Transverse colon (tissue), 4 donors: ENCODE data around the gene MEN1. TPM values are rescaled to one million over a fixed set of nuclear protein-coding genes. Genes with fewer than 3 reads are reported as not detected.

Experiments
- DNase-seq: peaks from one replicate; pipeline ENCODE4 v3.0.0-alpha.2; 2019
- H3K27ac ChIP-seq, 4 donors: fragments of 200-600 bp; sonication (generic); 2 replicates each; pipeline ENCODE4 v1.5.1; 2016 to 2018; ENCODE audit warnings: inconsistent platforms in 4 of 4
- H3K27me3 ChIP-seq: fragments of 200-600 bp; sonication (generic); 2 replicates; pipeline ENCODE4 v1.5.1; 2017; ENCODE audit warnings: inconsistent platforms
- H3K36me3 ChIP-seq, 4 donors: fragments of 200-600 bp; sonication (generic); 2 replicates each; pipeline ENCODE4 v1.5.1; 2017 to 2019; ENCODE audit warnings: inconsistent platforms in 4 of 4
- H3K4me1 ChIP-seq, 4 donors: fragments of 200-600 bp; sonication (generic); 2 replicates each; pipeline ENCODE4 v1.5.1; 2017 to 2020; ENCODE audit warnings: inconsistent platforms in 4 of 4
- H3K4me3 ChIP-seq, 4 donors: fragments of 200-600 bp; sonication (generic); 1 replicate in 1 of 4; 2 replicates in 3 of 4; pipeline versions ENCODE4 v1.5.1 to v1.6.1; 2017 to 2019; ENCODE audit warnings: inconsistent platforms in 4 of 4
- H3K9me3 ChIP-seq, 2 donors: fragments of 200-600 bp; sonication (generic); 2 replicates each; pipeline ENCODE4 v1.5.1; 2017 to 2019; ENCODE audit warnings: inconsistent platforms in 2 of 2
- CTCF ChIP-seq, 5 experiments: fragments of 200-600 bp in 3 of 5; fragments of 450-650 bp in 2 of 5; sonication (generic) in 3 of 5; IDR thresholded peaks; 1 replicate in 2 of 5; 2 replicates in 3 of 5; pipeline ENCODE4 v1.5.1; 2016 to 2017; ENCODE audit warnings: antibody characterized with exemption in 5 of 5, inconsistent platforms in 3 of 5, mild to moderate bottlenecking in 2 of 5, moderate library complexity in 1 of 5
- EP300 ChIP-seq: sonication (generic); formaldehyde crosslinking; IDR thresholded peaks from one replicate; pipeline ENCODE4 v1.6.1; 2017; ENCODE audit warnings: antibody characterized with exemption, low read depth
- POLR2A ChIP-seq: fragments of 450-650 bp; IDR thresholded peaks from one replicate; pipeline ENCODE4 v1.6.1; 2016; ENCODE audit warnings: antibody characterized with exemption, mild to moderate bottlenecking, moderate library complexity
- POLR2AphosphoS5 ChIP-seq, 3 donors: sonication (generic); formaldehyde crosslinking; IDR thresholded peaks; one replicate each; pipeline ENCODE4 v1.6.1; 2016; ENCODE audit warnings: antibody characterized with exemption in 3 of 3
- WGBS, 2 donors: methylation state at CpG; one replicate each; pipeline ENCODE4 v1.1.5; 2018; ENCODE audit warnings: low coverage in 1 of 2; 5-methylcytosine and 5-hydroxymethylcytosine counted together
- in situ Hi-C, 4 donors: fragments of 200-750 bp; cut with MboI; loops; one replicate each; pipeline versions ENCODE4 v1.15.0 to v1.15.1; 2017; ENCODE audit warnings: low sequenced_read_pairs in 3 of 4, low pct_ligation_motif_present in 1 of 4, low pct_unique_long_range_greater_than_20kb in 1 of 4
- intact Hi-C: fragments of 100-400 bp; cut with DNase I; formaldehyde crosslinking; loops from one replicate; pipeline ENCODE4 v1.15.1; 2023; ENCODE audit warnings: low total_unique reads
- total RNA-seq, 4 donors: library from RNA; depleted of rRNA; stranded (reverse); fragments of >200 nt; gene quantifications; one replicate each; pipeline ENCODE4 v1.1.0, GENCODE V29; 2016

MEN1 gene
- total RNA-seq, 4 donors from 2014 or later: 19.5 to 30.3 (median 25.4) TPM

- Histone ChIP-seq H3K9me3 (no peaks in the 10 kb centered on the region), H3K27ac (no peak overlapping the region), H3K4me1 (peaks cover 10 to 33% (median 20%) of the 10 kb centered on the region in 4 donors), H3K4me3 (no peak overlapping the region), H3K27me3 (no peaks in the 10 kb centered on the region), H3K36me3 (no peaks in the 10 kb centered on the region)
- TF ChIP-seq CTCF (IDR thresholded peaks at IDR 0.05): no peak
- no peak for TF ChIP-seq POLR2A
- no peak for TF ChIP-seq POLR2AphosphoS5 (IDR thresholded peaks at IDR 0.05)
- no peak for TF ChIP-seq EP300
- WGBS, 2 donors: 47 to 69% methylated on average over 3 to 14 of the region's 14 CpGs
- DNase-seq: no peak
- intact Hi-C loops (no loop called here), in situ Hi-C loops (no loop called here)
Measured at GRCh38 chr11:64799623-64800302, 10.6 kb downstream of the MEN1 start.

GRCh38 chr11:64799256-64799622, 11.1 kb downstream of the MEN1 start:
- no peak overlapping the region for H3K4me3 ChIP-seq
- TF ChIP-seq POLR2A: no peak
- TF ChIP-seq POLR2AphosphoS5 (IDR thresholded peaks at IDR 0.05): no peak
- no peak for TF ChIP-seq CTCF (IDR thresholded peaks at IDR 0.05)
- no peak for TF ChIP-seq EP300
- H3K36me3 ChIP-seq: no peaks in the 10 kb centered on the region
- 76 to 85% methylated on average over 3 to 7 of the region's 7 CpGs for WGBS, 2 donors
- intact Hi-C loops (no loop called here), in situ Hi-C loops (no loop called here)
- H3K4me1 ChIP-seq: peaks cover 10 to 30% (median 18%) of the 10 kb centered on the region in 4 donors
- no peak overlapping the region for H3K27ac ChIP-seq
- H3K9me3 ChIP-seq: no peaks in the 10 kb centered on the region
- no peaks in the 10 kb centered on the region for H3K27me3 ChIP-seq
- DNase-seq: no peak

- Histone ChIP-seq H3K27me3 (no peaks in the 10 kb centered on the region), H3K4me3 (no peak overlapping the region), H3K27ac (no peak overlapping the region), H3K36me3 (no peaks in the 10 kb centered on the region), H3K4me1 (peaks cover 0 to 12% (median 1%) of the 10 kb centered on the region in 4 donors), H3K9me3 (no peaks in the 10 kb centered on the region)
- intact Hi-C loops (no loop called here), in situ Hi-C loops (no loop called here)
- DNase-seq: no peak
- WGBS, 2 donors: 96% methylated on average over 19 of the region's 19 CpGs; no CpG with 5 or more reads in 1 of the 2 donors
- TF ChIP-seq CTCF (IDR thresholded peaks at IDR 0.05) (no peak), POLR2AphosphoS5 (IDR thresholded peaks at IDR 0.05) (no peak), EP300 (no peak), POLR2A (no peak)
Measured at GRCh38 chr11:64796757-64797541, 13.4 kb downstream of the MEN1 start.

GRCh38 chr11:64796047-64796756, 14.1 kb downstream of the MEN1 start:
- Histone ChIP-seq H3K27ac (no peak overlapping the region), H3K36me3 (no peaks in the 10 kb centered on the region), H3K27me3 (no peaks in the 10 kb centered on the region), H3K4me3 (no peak overlapping the region), H3K4me1 (peaks cover 0 to 8% (median 0%) of the 10 kb centered on the region in 4 donors), H3K9me3 (no peaks in the 10 kb centered on the region)
- intact Hi-C loops (no loop called here), in situ Hi-C loops (no loop called here)
- TF ChIP-seq POLR2A: no peak
- no peak for TF ChIP-seq EP300
- TF ChIP-seq POLR2AphosphoS5 (IDR thresholded peaks at IDR 0.05): no peak
- no peak for TF ChIP-seq CTCF (IDR thresholded peaks at IDR 0.05)
- no peak for DNase-seq
- WGBS, 2 donors: 80 to 82% methylated on average over 3 to 19 of the region's 19 CpGs
